Measurements from ENCODE around the gene ACACA. TPM values are rescaled to one million over a fixed set of nuclear protein-coding genes. Genes with fewer than 3 reads are reported as not detected.

ACACA gene
- total and polyA plus RNA-seq, 2 donors (not counting 1 experiment from before 2014, with no cell fraction given), result 45.2 to 123 TPM

GRCh38 chr17:37206299-37206698 is 200.3 kb downstream of the ACACA start:
- no peak overlapping the region for H3K27ac ChIP-seq (ENCODE audit: insufficient read depth, low read length)
- no peaks in the 10 kb centered on the region for H3K27me3 ChIP-seq (ENCODE audit: control insufficient read depth, insufficient read depth, low read length)
- no peaks in the 10 kb centered on the region for H3K79me2 ChIP-seq (ENCODE audit: control insufficient read depth, insufficient read depth, low read length)
- no peaks in the 10 kb centered on the region for H4K20me1 ChIP-seq (ENCODE audit: control insufficient read depth, extremely low read depth, insufficient read depth, low read length)
- no peak overlapping the region for H3K9ac ChIP-seq (ENCODE audit: insufficient read depth, low read length)
- no peak for DNase-seq (ENCODE audit: low read depth in 2 of 2)
- H2AFZ ChIP-seq (ENCODE audit: low read length), result no peak overlapping the region
- H3K4me2 ChIP-seq (ENCODE audit: extremely low read depth, insufficient read depth, low read length), result no peak overlapping the region
- no peaks in the 10 kb centered on the region for H3K9me3 ChIP-seq (ENCODE audit: control insufficient read depth, insufficient read depth, low read depth, low read length)
- TF ChIP-seq EZH2 (IDR thresholded peaks at IDR 0.05; ENCODE audit: low read length, missing control alignments), result no peak
- TF ChIP-seq, protein P1, sequence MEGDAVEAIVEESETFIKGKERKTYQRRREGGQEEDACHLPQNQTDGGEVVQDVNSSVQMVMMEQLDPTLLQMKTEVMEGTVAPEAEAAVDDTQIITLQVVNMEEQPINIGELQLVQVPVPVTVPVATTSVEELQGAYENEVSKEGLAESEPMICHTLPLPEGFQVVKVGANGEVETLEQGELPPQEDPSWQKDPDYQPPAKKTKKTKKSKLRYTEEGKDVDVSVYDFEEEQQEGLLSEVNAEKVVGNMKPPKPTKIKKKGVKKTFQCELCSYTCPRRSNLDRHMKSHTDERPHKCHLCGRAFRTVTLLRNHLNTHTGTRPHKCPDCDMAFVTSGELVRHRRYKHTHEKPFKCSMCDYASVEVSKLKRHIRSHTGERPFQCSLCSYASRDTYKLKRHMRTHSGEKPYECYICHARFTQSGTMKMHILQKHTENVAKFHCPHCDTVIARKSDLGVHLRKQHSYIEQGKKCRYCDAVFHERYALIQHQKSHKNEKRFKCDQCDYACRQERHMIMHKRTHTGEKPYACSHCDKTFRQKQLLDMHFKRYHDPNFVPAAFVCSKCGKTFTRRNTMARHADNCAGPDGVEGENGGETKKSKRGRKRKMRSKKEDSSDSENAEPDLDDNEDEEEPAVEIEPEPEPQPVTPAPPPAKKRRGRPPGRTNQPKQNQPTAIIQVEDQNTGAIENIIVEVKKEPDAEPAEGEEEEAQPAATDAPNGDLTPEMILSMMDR (conservative IDR thresholded peaks at IDR 0.05 in 1 of 2, IDR thresholded peaks at IDR 0.05 in 1 of 2; ENCODE audit: low read depth in 1 of 2, low read length in 2 of 2), result no peak
- H3K4me1 ChIP-seq (ENCODE audit: control insufficient read depth, extremely low read depth, insufficient read depth, low read length), result no peaks in the 10 kb centered on the region
- H3K36me3 ChIP-seq (ENCODE audit: control insufficient read depth, insufficient read depth, low read length), result no peaks in the 10 kb centered on the region
- H3K4me3 ChIP-seq (replicated peaks in 1 of 4; ENCODE audit: control extremely low read depth in 1 of 4, insufficient read depth in 1 of 4, low read depth in 3 of 4, low read length in 4 of 4), result no peak overlapping the region

- Histone ChIP-seq H3K79me2 (ENCODE audit: control insufficient read depth, insufficient read depth, low read length) (no peaks in the 10 kb centered on the region), H3K9me3 (ENCODE audit: control insufficient read depth, insufficient read depth, low read depth, low read length) (no peaks in the 10 kb centered on the region)
- TF ChIP-seq, protein P1 (conservative IDR thresholded peaks at IDR 0.05 in 1 of 2, IDR thresholded peaks at IDR 0.05 in 1 of 2; ENCODE audit: low read depth in 1 of 2, low read length in 2 of 2), result no peak
- no peak for TF ChIP-seq EZH2 (IDR thresholded peaks at IDR 0.05; ENCODE audit: low read length, missing control alignments)
Measured at GRCh38 chr17:37200497-37200896, 206.1 kb downstream of the ACACA start.

DNA sequence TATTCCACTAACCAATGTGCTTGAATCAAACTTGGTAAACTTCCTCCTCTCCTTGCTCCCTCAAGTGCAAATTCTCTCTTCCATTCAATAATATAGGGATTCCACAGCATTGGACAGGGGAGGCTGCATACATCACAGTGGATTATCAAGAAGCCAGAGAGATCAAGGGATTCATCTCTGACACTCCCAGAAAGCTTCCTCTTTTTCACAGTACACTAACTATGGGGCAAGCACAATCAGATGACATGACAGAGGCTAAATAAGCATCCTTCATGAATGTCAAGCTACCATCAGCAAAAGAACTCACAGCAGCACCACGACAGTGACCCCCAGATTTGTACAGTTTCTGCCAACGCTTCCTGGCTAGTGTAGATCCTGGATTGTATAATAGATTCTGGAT is 209.3 kb downstream of the ACACA start:
- no peak overlapping the region for H3K27ac ChIP-seq (ENCODE audit: insufficient read depth, low read length)
- H3K79me2 ChIP-seq (ENCODE audit: control insufficient read depth, insufficient read depth, low read length), result no peaks in the 10 kb centered on the region
- TF ChIP-seq EZH2 (IDR thresholded peaks at IDR 0.05; ENCODE audit: low read length, missing control alignments), result no peak
- TF ChIP-seq, protein P1 (conservative IDR thresholded peaks at IDR 0.05 in 1 of 2, IDR thresholded peaks at IDR 0.05 in 1 of 2; ENCODE audit: low read depth in 1 of 2, low read length in 2 of 2), result no peak
- H2AFZ ChIP-seq (ENCODE audit: low read length), result no peak overlapping the region
- no peaks in the 10 kb centered on the region for H3K27me3 ChIP-seq (ENCODE audit: control insufficient read depth, insufficient read depth, low read length)
- DNase-seq (ENCODE audit: low read depth in 2 of 2), result no peak
- no peaks in the 10 kb centered on the region for H3K36me3 ChIP-seq (ENCODE audit: control insufficient read depth, insufficient read depth, low read length)
- no peaks in the 10 kb centered on the region for H3K4me1 ChIP-seq (ENCODE audit: control insufficient read depth, extremely low read depth, insufficient read depth, low read length)
- no peaks in the 10 kb centered on the region for H3K9me3 ChIP-seq (ENCODE audit: control insufficient read depth, insufficient read depth, low read depth, low read length)
- H3K4me2 ChIP-seq (ENCODE audit: extremely low read depth, insufficient read depth, low read length), result no peak overlapping the region
- H4K20me1 ChIP-seq (ENCODE audit: control insufficient read depth, extremely low read depth, insufficient read depth, low read length), result no peaks in the 10 kb centered on the region
- H3K4me3 ChIP-seq (replicated peaks in 1 of 4; ENCODE audit: control extremely low read depth in 1 of 4, insufficient read depth in 1 of 4, low read depth in 3 of 4, low read length in 4 of 4), result no peak overlapping the region
- H3K9ac ChIP-seq (ENCODE audit: insufficient read depth, low read length), result no peak overlapping the region

More at GRCh38 chr17:37200497-37200896, 206.1 kb downstream of the ACACA start:
- no peak for DNase-seq (ENCODE audit: low read depth in 2 of 2)
- Histone ChIP-seq H4K20me1 (ENCODE audit: control insufficient read depth, extremely low read depth, insufficient read depth, low read length) (no peaks in the 10 kb centered on the region), H3K4me1 (ENCODE audit: control insufficient read depth, extremely low read depth, insufficient read depth, low read length) (no peaks in the 10 kb centered on the region), H3K27ac (ENCODE audit: insufficient read depth, low read length) (no peak overlapping the region), H3K9ac (ENCODE audit: insufficient read depth, low read length) (no peak overlapping the region), H3K4me2 (ENCODE audit: extremely low read depth, insufficient read depth, low read length) (no peak overlapping the region), H3K27me3 (ENCODE audit: control insufficient read depth, insufficient read depth, low read length) (no peaks in the 10 kb centered on the region), H3K36me3 (ENCODE audit: control insufficient read depth, insufficient read depth, low read length) (no peaks in the 10 kb centered on the region), H3K4me3 (replicated peaks in 1 of 4; ENCODE audit: control extremely low read depth in 1 of 4, insufficient read depth in 1 of 4, low read depth in 3 of 4, low read length in 4 of 4) (no peak overlapping the region), H2AFZ (ENCODE audit: low read length) (no peak overlapping the region)

Measured in fibroblast of lung (primary cell).